ENCODE measurements around the gene SMIM44. TPM values are rescaled to one million over a fixed set of nuclear protein-coding genes. Genes with fewer than 3 reads are reported as not detected.
A peak's percentile ranks its signal among the peaks of the same experiment; 100 is the strongest.

Gene SMIM44
- total and polyA plus RNA-seq, 9 of the 15 experiments (the other 6 are each of a cell fraction or from before 2014, with no cell fraction given) = not detected

DNA sequence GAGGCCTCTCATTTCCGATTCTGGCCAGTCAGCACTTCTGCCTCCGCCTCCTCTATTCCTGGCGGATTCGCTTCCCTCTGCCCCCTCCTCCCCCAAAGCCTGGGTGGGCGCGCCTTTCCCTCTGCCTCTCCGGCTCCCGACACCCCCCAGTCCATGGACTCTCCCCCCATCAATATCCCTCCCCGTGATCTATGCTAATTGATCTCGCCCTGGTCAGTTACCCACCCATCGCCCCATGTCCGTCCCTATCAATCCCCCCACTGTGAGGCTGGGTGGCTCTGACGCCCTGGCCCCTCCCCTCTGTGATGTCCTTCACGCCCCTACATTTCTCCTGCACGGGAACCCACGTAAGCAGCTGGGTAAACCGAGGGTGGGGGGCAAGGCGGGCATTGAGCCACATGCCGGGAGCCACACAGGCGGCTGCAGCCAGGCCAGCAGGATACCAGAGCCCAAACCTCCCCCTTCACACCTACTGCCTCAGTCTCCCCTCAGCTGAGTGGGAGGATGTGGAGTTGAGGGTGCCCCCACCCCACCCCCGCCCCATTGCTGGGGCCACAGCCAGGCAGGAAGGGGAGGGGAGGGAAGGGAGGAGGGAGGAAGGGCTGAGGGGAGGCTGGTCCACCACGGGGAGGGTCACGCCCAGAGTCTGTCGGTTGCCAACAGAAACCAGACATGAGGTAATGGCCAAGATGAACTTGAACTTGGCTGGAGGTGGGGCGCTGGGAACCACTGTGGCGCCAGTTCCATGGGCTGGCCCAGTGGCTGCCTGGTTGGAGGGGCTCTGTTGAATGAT, 24.0 kb downstream of the SMIM44 start (continued):
- TF ChIP-seq NELFE (IDR thresholded peaks at IDR 0.05; ENCODE audit: insufficient read depth, insufficient read length) (no peak), WHSC1 (IDR thresholded peaks at IDR 0.05; ENCODE audit: low read length) (no peak), ATF7 (IDR thresholded peaks at IDR 0.05) (peak; percentile 48), POLR2G (IDR thresholded peaks at IDR 0.05; ENCODE audit: low read depth, low read length) (peak; percentile 36), MAFF (IDR thresholded peaks at IDR 0.05; ENCODE audit: low read length) (peak; percentile 32; the same call in 1 of the 2 replicates), POLR2AphosphoS5 (IDR thresholded peaks at IDR 0.05; ENCODE audit: control insufficient read depth, insufficient read depth, low read depth, low read length) (peak; percentile 47; the same call in 1 of the 2 replicates), MAFK (IDR thresholded peaks at IDR 0.05; ENCODE audit: low read length) (peak; percentile 56), SMAD4 (CRISPR knock-in tag; conservative IDR thresholded peaks at IDR 0.05) (peak; percentile 52; the same call in 1 of the 2 replicates), POLR2AphosphoS2 (IDR thresholded peaks at IDR 0.05; ENCODE audit: low read length) (no peak), KLF6 (CRISPR knock-in tag; IDR thresholded peaks at IDR 0.05; ENCODE audit: borderline replicate concordance) (no peak), TCF7 (IDR thresholded peaks at IDR 0.05; ENCODE audit: borderline replicate concordance) (no peak), MCM2 (IDR thresholded peaks at IDR 0.05; ENCODE audit: low read depth) (no peak), RBM22 (IDR thresholded peaks at IDR 0.05; ENCODE audit: low read depth, low read length, poor library complexity, severe bottlenecking) (peak; percentile 74), ESRRB (CRISPR knock-in tag; IDR thresholded peaks at IDR 0.05; ENCODE audit: borderline replicate concordance) (no peak), CBFA2T2 (conservative IDR thresholded peaks at IDR 0.05) (no peak), ZNF316 (IDR thresholded peaks at IDR 0.05) (peak; percentile 91), KDM1A (IDR thresholded peaks at IDR 0.05) (no peak), ZNF197 (CRISPR knock-in tag; IDR thresholded peaks at IDR 0.05; ENCODE audit: low read depth) (no peak), RFX1 (IDR thresholded peaks at IDR 0.05) (peak; percentile 72), C11orf30 (IDR thresholded peaks at IDR 0.05; ENCODE audit: low read depth) (peak; percentile 86)
- TF ChIP-seq, protein P1, sequence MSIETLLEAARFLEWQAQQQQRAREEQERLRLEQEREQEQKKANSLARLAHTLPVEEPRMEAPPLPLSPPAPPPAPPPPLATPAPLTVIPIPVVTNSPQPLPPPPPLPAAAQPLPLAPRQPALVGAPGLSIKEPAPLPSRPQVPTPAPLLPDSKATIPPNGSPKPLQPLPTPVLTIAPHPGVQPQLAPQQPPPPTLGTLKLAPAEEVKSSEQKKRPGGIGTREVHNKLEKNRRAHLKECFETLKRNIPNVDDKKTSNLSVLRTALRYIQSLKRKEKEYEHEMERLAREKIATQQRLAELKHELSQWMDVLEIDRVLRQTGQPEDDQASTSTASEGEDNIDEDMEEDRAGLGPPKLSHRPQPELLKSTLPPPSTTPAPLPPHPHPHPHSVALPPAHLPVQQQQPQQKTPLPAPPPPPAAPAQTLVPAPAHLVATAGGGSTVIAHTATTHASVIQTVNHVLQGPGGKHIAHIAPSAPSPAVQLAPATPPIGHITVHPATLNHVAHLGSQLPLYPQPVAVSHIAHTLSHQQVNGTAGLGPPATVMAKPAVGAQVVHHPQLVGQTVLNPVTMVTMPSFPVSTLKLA (conservative IDR thresholded peaks at IDR 0.05) = no peak
- TF ChIP-seq, protein P2, sequence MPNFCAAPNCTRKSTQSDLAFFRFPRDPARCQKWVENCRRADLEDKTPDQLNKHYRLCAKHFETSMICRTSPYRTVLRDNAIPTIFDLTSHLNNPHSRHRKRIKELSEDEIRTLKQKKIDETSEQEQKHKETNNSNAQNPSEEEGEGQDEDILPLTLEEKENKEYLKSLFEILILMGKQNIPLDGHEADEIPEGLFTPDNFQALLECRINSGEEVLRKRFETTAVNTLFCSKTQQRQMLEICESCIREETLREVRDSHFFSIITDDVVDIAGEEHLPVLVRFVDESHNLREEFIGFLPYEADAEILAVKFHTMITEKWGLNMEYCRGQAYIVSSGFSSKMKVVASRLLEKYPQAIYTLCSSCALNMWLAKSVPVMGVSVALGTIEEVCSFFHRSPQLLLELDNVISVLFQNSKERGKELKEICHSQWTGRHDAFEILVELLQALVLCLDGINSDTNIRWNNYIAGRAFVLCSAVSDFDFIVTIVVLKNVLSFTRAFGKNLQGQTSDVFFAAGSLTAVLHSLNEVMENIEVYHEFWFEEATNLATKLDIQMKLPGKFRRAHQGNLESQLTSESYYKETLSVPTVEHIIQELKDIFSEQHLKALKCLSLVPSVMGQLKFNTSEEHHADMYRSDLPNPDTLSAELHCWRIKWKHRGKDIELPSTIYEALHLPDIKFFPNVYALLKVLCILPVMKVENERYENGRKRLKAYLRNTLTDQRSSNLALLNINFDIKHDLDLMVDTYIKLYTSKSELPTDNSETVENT (CRISPR knock-in tag; IDR thresholded peaks at IDR 0.05) = no peak
- TF ChIP-seq, protein P3, sequence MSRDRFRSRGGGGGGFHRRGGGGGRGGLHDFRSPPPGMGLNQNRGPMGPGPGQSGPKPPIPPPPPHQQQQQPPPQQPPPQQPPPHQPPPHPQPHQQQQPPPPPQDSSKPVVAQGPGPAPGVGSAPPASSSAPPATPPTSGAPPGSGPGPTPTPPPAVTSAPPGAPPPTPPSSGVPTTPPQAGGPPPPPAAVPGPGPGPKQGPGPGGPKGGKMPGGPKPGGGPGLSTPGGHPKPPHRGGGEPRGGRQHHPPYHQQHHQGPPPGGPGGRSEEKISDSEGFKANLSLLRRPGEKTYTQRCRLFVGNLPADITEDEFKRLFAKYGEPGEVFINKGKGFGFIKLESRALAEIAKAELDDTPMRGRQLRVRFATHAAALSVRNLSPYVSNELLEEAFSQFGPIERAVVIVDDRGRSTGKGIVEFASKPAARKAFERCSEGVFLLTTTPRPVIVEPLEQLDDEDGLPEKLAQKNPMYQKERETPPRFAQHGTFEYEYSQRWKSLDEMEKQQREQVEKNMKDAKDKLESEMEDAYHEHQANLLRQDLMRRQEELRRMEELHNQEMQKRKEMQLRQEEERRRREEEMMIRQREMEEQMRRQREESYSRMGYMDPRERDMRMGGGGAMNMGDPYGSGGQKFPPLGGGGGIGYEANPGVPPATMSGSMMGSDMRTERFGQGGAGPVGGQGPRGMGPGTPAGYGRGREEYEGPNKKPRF (IDR thresholded peaks at IDR 0.05; ENCODE audit: low read depth, low read length) = no peak

Measured in K562 (cell line).